Ascending aorta (tissue), 2 donors: ENCODE data around the gene GCDH. TPM values are rescaled to one million over a fixed set of nuclear protein-coding genes. Genes with fewer than 3 reads are reported as not detected.
"Not testable (repeated sequence)": the region's sequence is repeated elsewhere in the genome, so short reads cannot be mapped to it uniquely, and the experiment has no call there.

ENCODE experiments used
- DNase-seq, 2 donors: peaks; one replicate each; pipeline ENCODE4 v3.0.0-alpha.2; 2019; ENCODE audit warnings: low spot score in 2 of 2
- H3K27ac ChIP-seq, 2 donors: fragments of 200-600 bp; sonication (generic); one replicate each; pipeline ENCODE4 v1.5.1; 2016 to 2017; ENCODE audit warnings: mild to moderate bottlenecking in 1 of 2
- H3K27me3 ChIP-seq: fragments of 200-600 bp; sonication (generic); one replicate; pipeline ENCODE4 v1.5.1; 2017
- H3K36me3 ChIP-seq, 2 donors: fragments of 200-600 bp; sonication (generic); one replicate each; pipeline ENCODE4 v1.5.1; 2016
- H3K4me1 ChIP-seq, 2 donors: fragments of 200-600 bp; sonication (generic); one replicate each; pipeline ENCODE4 v1.5.1; 2016 to 2017; ENCODE audit warnings: mild to moderate bottlenecking in 1 of 2
- H3K4me3 ChIP-seq, 2 donors: fragments of 200-600 bp; sonication (generic); one replicate each; pipeline ENCODE4 v1.5.1; 2016 to 2017; ENCODE audit warnings: mild to moderate bottlenecking in 1 of 2
- H3K9me3 ChIP-seq, 2 donors: fragments of 200-600 bp; sonication (generic); one replicate each; pipeline ENCODE4 v1.5.1; 2016
- intact Hi-C: fragments of 100-400 bp; cut with DNase I; formaldehyde crosslinking; loops from one replicate; pipeline ENCODE4 v1.15.1; 2023
- total RNA-seq: library from RNA; depleted of rRNA; stranded (reverse); fragments of >200 nt; gene quantifications from one replicate; pipeline ENCODE4 v1.1.0, GENCODE V29; 2016
- TF ChIP-seq, protein P1 (sequence below), 3 experiments: fragments of 200-600 bp in 2 of 3; fragments of 450-650 bp in 1 of 3; sonication (generic) in 2 of 3; IDR thresholded peaks; one replicate each; pipeline ENCODE4 v1.5.1; 2016 to 2019; ENCODE audit warnings: antibody characterized with exemption in 3 of 3, mild to moderate bottlenecking in 1 of 3, moderate library complexity in 1 of 3

GCDH gene
- 20.6 TPM for total RNA-seq

GRCh38 chr19:12890787-12891552, at the start of gene GCDH:
GCDH (plus strand) TSS chr19:12891160; CDS start chr19:12891305, 145 bp downstream.
- peak within 1 kb of the TSS; percentile 77 to 92 for H3K4me3 ChIP-seq
- DNase-seq = peak; percentile 97 to 99
- H3K36me3 ChIP-seq = peaks cover 12 to 18% of the 10 kb centered on the region in 2 donors
- TF ChIP-seq, protein P1, sequence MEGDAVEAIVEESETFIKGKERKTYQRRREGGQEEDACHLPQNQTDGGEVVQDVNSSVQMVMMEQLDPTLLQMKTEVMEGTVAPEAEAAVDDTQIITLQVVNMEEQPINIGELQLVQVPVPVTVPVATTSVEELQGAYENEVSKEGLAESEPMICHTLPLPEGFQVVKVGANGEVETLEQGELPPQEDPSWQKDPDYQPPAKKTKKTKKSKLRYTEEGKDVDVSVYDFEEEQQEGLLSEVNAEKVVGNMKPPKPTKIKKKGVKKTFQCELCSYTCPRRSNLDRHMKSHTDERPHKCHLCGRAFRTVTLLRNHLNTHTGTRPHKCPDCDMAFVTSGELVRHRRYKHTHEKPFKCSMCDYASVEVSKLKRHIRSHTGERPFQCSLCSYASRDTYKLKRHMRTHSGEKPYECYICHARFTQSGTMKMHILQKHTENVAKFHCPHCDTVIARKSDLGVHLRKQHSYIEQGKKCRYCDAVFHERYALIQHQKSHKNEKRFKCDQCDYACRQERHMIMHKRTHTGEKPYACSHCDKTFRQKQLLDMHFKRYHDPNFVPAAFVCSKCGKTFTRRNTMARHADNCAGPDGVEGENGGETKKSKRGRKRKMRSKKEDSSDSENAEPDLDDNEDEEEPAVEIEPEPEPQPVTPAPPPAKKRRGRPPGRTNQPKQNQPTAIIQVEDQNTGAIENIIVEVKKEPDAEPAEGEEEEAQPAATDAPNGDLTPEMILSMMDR (IDR thresholded peaks at IDR 0.05) = no peak
- peak within 1 kb of the TSS; percentile 59 to 78 for H3K27ac ChIP-seq
- H3K27me3 ChIP-seq = no peaks in the 10 kb centered on the region
- no peaks in the 10 kb centered on the region for H3K9me3 ChIP-seq
- H3K4me1 ChIP-seq = peaks cover 8 to 10% of the 10 kb centered on the region in 2 donors
- intact Hi-C loops = loop anchor here (1.0 to 5.0 kb wide), 3 partner anchors 28 to 154 kb away; partner anchors contain the start of genes CALR, GET3 and SYCE2

GRCh38 chr19:12842511-12842910, 48.4 kb upstream of the GCDH start:
- Histone ChIP-seq H3K9me3 (no peaks in the 10 kb centered on the region), H3K27me3 (peaks cover 29% of the 10 kb centered on the region), H3K27ac (no peak overlapping the region), H3K4me3 (no peak overlapping the region), H3K36me3 (no peaks in the 10 kb centered on the region), H3K4me1 (peaks cover 6 to 9% of the 10 kb centered on the region in 2 donors)
- DNase-seq = no peak
- intact Hi-C loops = no loop called here
- TF ChIP-seq, protein P1 (IDR thresholded peaks at IDR 0.05) = no peak

DNA sequence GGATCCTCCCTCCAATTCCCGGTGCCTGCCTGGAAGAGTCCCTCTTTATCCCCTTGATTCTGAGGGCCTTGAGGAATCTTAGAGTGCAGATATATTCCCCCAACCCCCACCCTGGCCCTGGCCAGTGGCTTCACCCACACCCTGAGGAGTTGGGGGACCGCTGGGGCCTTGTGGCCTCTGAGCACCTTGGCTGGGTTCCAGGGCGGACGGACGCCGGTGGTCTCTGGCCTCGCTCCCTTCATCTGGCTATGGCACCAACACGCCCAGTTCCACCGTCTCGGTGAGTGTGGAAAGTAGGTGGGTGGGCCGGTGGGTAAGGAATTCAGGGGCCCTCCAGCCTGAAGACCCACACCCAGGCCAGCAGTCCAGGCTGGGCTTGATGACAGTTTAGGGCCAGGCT, 47.6 kb upstream of the GCDH start:
- Histone ChIP-seq H3K4me3 (no peak overlapping the region), H3K9me3 (no peaks in the 10 kb centered on the region), H3K27me3 (peaks cover 23% of the 10 kb centered on the region), H3K36me3 (no peaks in the 10 kb centered on the region), H3K4me1 (peaks cover 6 to 13% of the 10 kb centered on the region in 2 donors), H3K27ac (no peak overlapping the region)
- TF ChIP-seq, protein P1 (IDR thresholded peaks at IDR 0.05) = no peak
- no peak for DNase-seq
- intact Hi-C loops = no loop called here

- Histone ChIP-seq H3K27ac (no peak overlapping the region), H3K27me3 (peaks cover 15% of the 10 kb centered on the region), H3K36me3 (no peaks in the 10 kb centered on the region), H3K4me3 (no peak overlapping the region), H3K4me1 (peaks cover 6 to 9% of the 10 kb centered on the region in 2 donors), H3K9me3 (no peaks in the 10 kb centered on the region)
- no peak for DNase-seq
- TF ChIP-seq, protein P1 (IDR thresholded peaks at IDR 0.05) = no peak
- intact Hi-C loops = no loop called here
These were observed 46.8 kb upstream of the GCDH start for GRCh38 chr19:12843999-12844732.

DNA sequence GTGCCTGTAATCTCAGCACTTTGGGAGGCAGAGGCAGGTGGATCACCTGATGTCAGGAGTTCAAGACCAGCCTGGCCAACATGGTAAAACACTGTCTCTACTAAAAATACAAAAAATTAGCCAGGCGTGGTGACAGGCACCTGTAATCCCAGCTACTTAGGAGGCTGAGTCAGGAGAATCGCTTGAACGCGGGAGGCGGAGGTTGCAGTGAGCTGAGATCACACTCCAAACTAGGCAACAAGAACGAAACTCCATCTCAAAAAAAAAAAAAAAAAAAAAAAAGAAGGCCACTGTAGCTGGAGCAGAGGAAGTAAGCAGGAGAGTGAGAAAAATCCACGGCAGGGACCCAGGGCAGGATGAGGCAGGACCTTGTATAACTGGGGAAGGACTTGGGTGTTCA, 44.3 kb upstream of the GCDH start:
- not testable (repeated sequence) for H3K4me1 ChIP-seq, H3K27ac ChIP-seq, DNase-seq, H3K27me3 ChIP-seq, H3K9me3 ChIP-seq, H3K36me3 ChIP-seq, H3K4me3 ChIP-seq
- intact Hi-C loops = loop anchor here (1.0 to 2.0 kb wide), 4 partner anchors 34 to 170 kb away; partner anchors contain the start of genes DNASE2 and RNASEH2A
